T-cell (primary cell): Measurements from ENCODE around the gene NPAS3. TPM values are rescaled to one million over a fixed set of nuclear protein-coding genes. Genes with fewer than 3 reads are reported as not detected.

Experiments used
- ATAC-seq, 4 experiments: fragments of 200-7000 bp in 3 of 4; fragments of 150-1000 bp in 1 of 4; cut with Tn5 transposase; replicated peaks in 1 of 4; 1 replicate in 3 of 4; 2 replicates in 1 of 4; pipeline ENCODE4 v1.10.0; 2021; ENCODE audit warnings: moderate library complexity in 3 of 4, mild to moderate bottlenecking in 2 of 4, moderate number of reproducible peaks in 1 of 4
- CTCF ChIA-PET, 2 donors: fragments of 300-600 bp; sonication (Branson Sonifier 250); formaldehyde crosslinking; loops; one replicate each; lab custom pipeline; 2022; ENCODE audit warnings: antibody characterized with exemption in 2 of 2; lab: Charles Lee
- POLR2A ChIA-PET, 2 donors: fragments of 300-600 bp; sonication (Branson Sonifier 250); formaldehyde crosslinking; loops; one replicate each; lab custom pipeline; 2022; ENCODE audit warnings: antibody characterized with exemption in 2 of 2; lab: Charles Lee
- DNase-seq, 35 experiments: peaks; one replicate each; pipeline versions ENCODE4 v3.0.0 to v3.0.0-alpha.2; 2013 to 2023
- H3K27ac ChIP-seq: one replicate; pipeline ENCODE4 v1.5.1; 2013; ENCODE audit warnings: low read length
- H3K27me3 ChIP-seq, 2 experiments: replicated peaks in 1 of 2; 1 replicate in 1 of 2; 2 replicates in 1 of 2; pipeline versions ENCODE4 v1.6.1 to v1.7.0; 2013; ENCODE audit warnings: low read length in 1 of 2, mixed read lengths in 1 of 2; ENCODE audit not compliant: control insufficient read depth in 2 of 2, insufficient read depth in 2 of 2; ENCODE audit errors: extremely low read depth in 1 of 2
- H3K36me3 ChIP-seq, 2 donors: 1 replicate in 1 of 2; 2 replicates in 1 of 2; pipeline versions ENCODE4 v1.6.1 to v1.7.0; 2013; ENCODE audit warnings: low read length in 1 of 2; ENCODE audit not compliant: control insufficient read depth in 2 of 2, insufficient read depth in 1 of 2; ENCODE audit errors: extremely low read depth in 1 of 2
- H3K4me1 ChIP-seq, 2 experiments: 1 replicate in 1 of 2; 2 replicates in 1 of 2; pipeline versions ENCODE4 v1.6.1 to v1.7.0; 2013; ENCODE audit warnings: low read length in 2 of 2, mixed read lengths in 1 of 2; ENCODE audit not compliant: insufficient read depth in 2 of 2, control insufficient read depth in 1 of 2; ENCODE audit errors: extremely low read depth in 1 of 2
- H3K4me3 ChIP-seq, 2 donors: 1 replicate in 1 of 2; 2 replicates in 1 of 2; pipeline versions ENCODE4 v1.5.1 to v1.7.0; 2013; ENCODE audit warnings: mild to moderate bottlenecking in 2 of 2, low read length in 1 of 2, moderate library complexity in 1 of 2; ENCODE audit not compliant: control insufficient read depth in 1 of 2; ENCODE audit errors: extremely low read depth in 1 of 2
- H3K9me3 ChIP-seq: 2 replicates; pipeline ENCODE4 v1.7.0; 2013
- H3K27ac Mint-ChIP-seq, 2 donors: one replicate each; pipeline ENCODE4 v1.8.0; 2020 to 2021; ENCODE audit warnings: mild to moderate bottlenecking in 2 of 2, mixed read lengths in 2 of 2
- H3K27me3 Mint-ChIP-seq, 2 donors: one replicate each; pipeline ENCODE4 v1.8.0; 2021 to 2022; ENCODE audit warnings: mixed read lengths in 2 of 2
- H3K36me3 Mint-ChIP-seq: one replicate; pipeline ENCODE4 v1.8.0; 2021; ENCODE audit warnings: mixed read lengths
- H3K4me1 Mint-ChIP-seq, 3 donors: one replicate each; pipeline ENCODE4 v1.8.0; 2020 to 2022; ENCODE audit warnings: mixed read lengths in 3 of 3, mild to moderate bottlenecking in 1 of 3
- H3K4me3 Mint-ChIP-seq, 3 donors: one replicate each; pipeline ENCODE4 v1.8.0; 2020 to 2022; ENCODE audit warnings: mild to moderate bottlenecking in 3 of 3, mixed read lengths in 3 of 3, moderate library complexity in 3 of 3
- H3K9me3 Mint-ChIP-seq, 3 donors: one replicate each; pipeline ENCODE4 v1.8.0; 2020 to 2022; ENCODE audit warnings: mixed read lengths in 3 of 3
- WGBS: methylation state at CpG from one replicate; pipeline ENCODE4 v1.1.5; 2013; ENCODE audit warnings: missing lambda C conversion rate; ENCODE audit not compliant: insufficient coverage; 5-methylcytosine and 5-hydroxymethylcytosine counted together
- total RNA-seq, 35 experiments: library from RNA in 6 of 35; stranded (reverse) in 6 of 35; fragments of 120-200 nt in 1 of 35; gene quantifications; one replicate each; pipeline versions ENCODE4 v1.2.1 to v1.2.4 and lab custom pipeline; 2013 to 2026

Gene NPAS3
- total RNA-seq, 5 donors from 2014 or later (not counting 1 experiment from before 2014, with no cell fraction given), result 0.10 TPM; not detected in 4

DNA sequence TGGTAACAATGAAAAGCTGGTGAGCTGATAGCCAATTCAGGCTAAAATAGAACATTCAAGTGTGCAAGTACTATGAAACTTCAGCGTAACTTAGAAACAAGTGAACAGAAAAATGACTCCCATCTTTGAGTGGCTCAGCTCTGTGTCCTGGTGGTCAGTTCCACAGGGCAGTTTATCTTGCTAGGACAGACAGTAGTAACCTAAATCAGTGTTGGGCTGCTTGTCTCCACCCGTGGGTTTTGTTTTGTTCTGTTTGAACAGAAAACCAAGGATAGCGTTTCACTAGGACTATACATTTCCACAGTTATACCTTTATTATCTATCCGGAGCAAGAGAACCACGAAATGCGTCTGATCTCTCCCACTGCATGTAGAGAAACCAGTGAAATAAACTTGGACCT lies 544.4 kb downstream of the NPAS3 start:
- Mint-ChIP-seq H3K27ac (no peak overlapping the region), H3K4me1 (no peaks in the 10 kb centered on the region), H3K36me3 (no peaks in the 10 kb centered on the region), H3K9me3 (peaks cover 0 to 4% (median 0%) of the 10 kb centered on the region in 3 donors), H3K4me3 (no peak overlapping the region), H3K27me3 (peaks cover 16 to 21% of the 10 kb centered on the region in 2 donors)
- Histone ChIP-seq H3K27ac (no peak overlapping the region), H3K4me3 (no peak overlapping the region), H3K4me1 (no peaks in the 10 kb centered on the region), H3K27me3 (no peaks in the 10 kb centered on the region), H3K36me3 (no peaks in the 10 kb centered on the region), H3K9me3 (no peaks in the 10 kb centered on the region)
- whole genome bisulfite sequencing, result 70% methylated on average over 5 of the region's 6 CpGs
- ATAC-seq, result no peak
- POLR2A ChIA-PET, result no interaction called here
- DNase-seq, result no peak
- CTCF ChIA-PET, result no interaction called here

DNA sequence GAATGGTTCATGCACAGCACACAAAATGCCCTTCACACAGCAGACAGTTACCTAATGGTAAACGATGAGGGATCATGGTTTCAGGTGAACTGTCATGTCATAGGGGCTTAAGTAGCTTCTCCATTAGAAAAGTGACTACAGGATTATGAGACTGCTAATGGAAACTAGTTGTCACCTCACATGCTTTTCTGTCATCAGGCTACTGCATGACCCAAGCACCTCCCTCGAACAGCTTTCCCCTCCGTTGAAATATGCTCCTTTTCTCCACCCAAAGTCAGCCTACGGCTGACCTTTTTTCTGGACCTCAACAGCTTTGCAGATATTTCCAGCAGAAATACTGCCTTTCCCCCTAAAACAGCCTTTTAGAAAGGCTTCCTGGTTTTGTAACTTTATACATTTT lies 544.9 kb downstream of the NPAS3 start:
- Histone ChIP-seq H3K4me1 (no peaks in the 10 kb centered on the region), H3K9me3 (no peaks in the 10 kb centered on the region), H3K36me3 (no peaks in the 10 kb centered on the region), H3K27ac (no peak overlapping the region), H3K27me3 (no peaks in the 10 kb centered on the region), H3K4me3 (no peak overlapping the region)
- ATAC-seq, result no peak
- no peak for DNase-seq
- H3K4me3 Mint-ChIP-seq, result no peak overlapping the region
- no peak overlapping the region for H3K27ac Mint-ChIP-seq
- ChIA-PET CTCF (no interaction called here), POLR2A (no interaction called here)
- H3K27me3 Mint-ChIP-seq, result peaks cover 16 to 21% of the 10 kb centered on the region in 2 donors
- no peaks in the 10 kb centered on the region for H3K36me3 Mint-ChIP-seq
- WGBS, result 50% methylated on average over 3 of the region's 4 CpGs
- no peaks in the 10 kb centered on the region for H3K4me1 Mint-ChIP-seq
- peaks cover 0 to 4% (median 0%) of the 10 kb centered on the region in 3 donors for H3K9me3 Mint-ChIP-seq

GRCh38 chr14:33484264-33484663 lies 545.6 kb downstream of the NPAS3 start:
- 0% methylated on average over 2 of the region's 5 CpGs for WGBS
- CTCF ChIA-PET, result no interaction called here

DNA sequence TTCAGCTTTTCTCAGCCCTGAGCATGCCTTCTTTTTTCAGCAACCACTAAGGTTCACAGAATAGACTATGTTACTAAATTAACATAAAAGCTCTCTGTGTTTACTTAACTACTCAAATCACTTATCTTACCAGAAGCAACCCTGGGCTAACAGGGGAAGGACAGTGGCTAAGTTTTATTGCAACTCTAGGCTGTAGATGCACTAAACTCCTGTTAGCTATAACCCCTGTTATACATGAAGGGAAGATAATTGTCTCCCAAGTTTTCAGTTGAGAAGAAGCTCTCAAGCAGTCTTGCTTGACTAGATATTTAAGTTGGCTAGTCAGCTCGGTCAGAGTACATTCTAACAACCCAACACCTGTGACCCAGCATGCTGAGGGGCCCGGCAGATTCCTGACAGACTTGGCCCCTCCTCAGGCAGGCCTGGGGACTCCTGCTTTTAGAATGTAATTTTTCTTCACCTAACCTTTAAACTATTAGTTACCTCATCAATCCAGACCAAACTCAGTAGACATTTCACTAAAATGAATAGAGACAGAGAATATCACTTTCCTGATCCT lies 547.7 kb downstream of the NPAS3 start:
- Mint-ChIP-seq H3K36me3 (no peaks in the 10 kb centered on the region), H3K27ac (no peak overlapping the region), H3K4me1 (no peaks in the 10 kb centered on the region), H3K27me3 (peaks cover 16 to 18% of the 10 kb centered on the region in 2 donors), H3K4me3 (no peak overlapping the region), H3K9me3 (peaks cover 0 to 4% (median 0%) of the 10 kb centered on the region in 3 donors)
- ChIA-PET CTCF (no interaction called here), POLR2A (no interaction called here)
- WGBS, result 100% methylated on average over 1 of the region's 2 CpGs
- Histone ChIP-seq H3K27me3 (no peaks in the 10 kb centered on the region), H3K4me3 (no peak overlapping the region), H3K4me1 (no peaks in the 10 kb centered on the region), H3K9me3 (no peaks in the 10 kb centered on the region), H3K27ac (no peak overlapping the region), H3K36me3 (no peaks in the 10 kb centered on the region)
- DNase-seq, result no peak
- no peak for ATAC-seq

More at GRCh38 chr14:33484264-33484663, 545.6 kb downstream of the NPAS3 start:
- no peak for ATAC-seq
- Mint-ChIP-seq H3K36me3 (no peaks in the 10 kb centered on the region), H3K27me3 (peaks cover 16 to 21% of the 10 kb centered on the region in 2 donors), H3K9me3 (peaks cover 0 to 4% (median 0%) of the 10 kb centered on the region in 3 donors), H3K27ac (no peak overlapping the region), H3K4me3 (no peak overlapping the region), H3K4me1 (no peaks in the 10 kb centered on the region)
- Histone ChIP-seq H3K4me3 (no peak overlapping the region), H3K27ac (no peak overlapping the region), H3K9me3 (no peaks in the 10 kb centered on the region), H3K36me3 (no peaks in the 10 kb centered on the region), H3K4me1 (no peaks in the 10 kb centered on the region), H3K27me3 (no peaks in the 10 kb centered on the region)
- DNase-seq, result no peak
- POLR2A ChIA-PET, result no interaction called here

GRCh38 chr14:33488582-33488981 lies 549.9 kb downstream of the NPAS3 start:
- H3K27ac ChIP-seq, result no peak overlapping the region
- no peaks in the 10 kb centered on the region for H3K36me3 Mint-ChIP-seq
- ChIA-PET POLR2A (no interaction called here), CTCF (no interaction called here)
- ATAC-seq, result no peak
- H3K4me3 ChIP-seq, result no peak overlapping the region
- no peaks in the 10 kb centered on the region for H3K27me3 ChIP-seq
- no peaks in the 10 kb centered on the region for H3K4me1 ChIP-seq
- H3K9me3 ChIP-seq, result no peaks in the 10 kb centered on the region
- no peak for DNase-seq
- H3K9me3 Mint-ChIP-seq, result peaks cover 0 to 10% (median 6%) of the 10 kb centered on the region in 3 donors
- no peaks in the 10 kb centered on the region for H3K4me1 Mint-ChIP-seq
- H3K27me3 Mint-ChIP-seq, result peaks cover 11% of the 10 kb centered on the region in 2 donors
- H3K36me3 ChIP-seq, result no peaks in the 10 kb centered on the region
- H3K27ac Mint-ChIP-seq, result no peak overlapping the region
- H3K4me3 Mint-ChIP-seq, result no peak overlapping the region
- WGBS, result no CpG with 5 or more reads among the region's 5 CpGs

DNA sequence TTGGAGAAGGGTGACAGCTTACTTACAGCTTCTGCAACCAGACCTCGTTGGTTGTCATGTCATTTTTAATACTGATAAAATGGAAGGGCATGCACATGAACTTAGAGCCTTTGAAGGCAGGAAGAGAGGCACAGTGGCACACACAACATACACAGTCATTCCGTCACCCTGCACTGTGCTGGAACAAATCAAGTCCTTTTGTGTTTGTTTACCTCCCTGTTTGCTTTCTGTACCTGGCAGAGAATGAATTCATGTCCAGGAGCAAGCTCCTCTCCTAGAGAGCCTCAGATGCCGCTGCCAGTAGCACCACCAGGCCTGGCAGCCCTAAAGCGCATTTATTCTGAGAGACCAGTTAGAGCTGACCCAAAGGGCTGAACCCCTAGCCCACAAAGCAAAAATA lies 551.9 kb downstream of the NPAS3 start:
- ChIA-PET POLR2A (interaction anchor here in 1 of 2 donors (0.7 kb wide), 1 partner anchor 687 kb away, joined by 3 read pairs; no protein-coding TSS in a partner anchor), CTCF (no interaction called here)
- Mint-ChIP-seq H3K27ac (no peak overlapping the region), H3K4me3 (no peak overlapping the region), H3K4me1 (no peaks in the 10 kb centered on the region), H3K9me3 (peaks cover 6 to 17% (median 15%) of the 10 kb centered on the region in 3 donors), H3K36me3 (no peaks in the 10 kb centered on the region), H3K27me3 (peaks cover 6 to 7% of the 10 kb centered on the region in 2 donors)
- Histone ChIP-seq H3K9me3 (no peaks in the 10 kb centered on the region), H3K36me3 (no peaks in the 10 kb centered on the region), H3K27ac (no peak overlapping the region), H3K4me3 (no peak overlapping the region), H3K4me1 (no peaks in the 10 kb centered on the region), H3K27me3 (no peaks in the 10 kb centered on the region)
- DNase-seq (no peak), ATAC-seq (no peak)
- WGBS, result 70% methylated on average over 4 of the region's 4 CpGs
